Skeletal muscle satellite cell (primary cell): ENCODE results near the gene MDK.
A peak's percentile ranks its signal among the peaks of the same experiment; 100 is the strongest.

ENCODE experiments used
- H3K27me3 ChIP-seq: 2 replicates; pipeline ENCODE4 v1.7.0; 2013; ENCODE audit warnings: low read length; ENCODE audit not compliant: control insufficient read depth, insufficient read depth
- H3K36me3 ChIP-seq: 2 replicates; pipeline ENCODE4 v1.7.0; 2013; ENCODE audit warnings: mild to moderate bottlenecking, control low read depth, low read length; ENCODE audit not compliant: insufficient read depth
- H3K4me1 ChIP-seq: 2 replicates; pipeline ENCODE4 v1.7.0; 2013; ENCODE audit warnings: low read length; ENCODE audit not compliant: control insufficient read depth, insufficient read depth
- H3K4me2 ChIP-seq: 2 replicates; pipeline ENCODE4 v1.7.0; 2013; ENCODE audit warnings: mild to moderate bottlenecking, low read length
- H3K4me3 ChIP-seq: 2 replicates; pipeline ENCODE4 v1.7.0; 2013; ENCODE audit warnings: low read length
- H3K9ac ChIP-seq: 2 replicates; pipeline ENCODE4 v1.7.0; 2013; ENCODE audit warnings: mild to moderate bottlenecking, low read depth, low read length, moderate library complexity
- H3K9me3 ChIP-seq: replicated peaks from 2 replicates; pipeline ENCODE4 v1.7.0; 2013; ENCODE audit warnings: mild to moderate bottlenecking, control low read depth, low read length

The MDK gene

DNA sequence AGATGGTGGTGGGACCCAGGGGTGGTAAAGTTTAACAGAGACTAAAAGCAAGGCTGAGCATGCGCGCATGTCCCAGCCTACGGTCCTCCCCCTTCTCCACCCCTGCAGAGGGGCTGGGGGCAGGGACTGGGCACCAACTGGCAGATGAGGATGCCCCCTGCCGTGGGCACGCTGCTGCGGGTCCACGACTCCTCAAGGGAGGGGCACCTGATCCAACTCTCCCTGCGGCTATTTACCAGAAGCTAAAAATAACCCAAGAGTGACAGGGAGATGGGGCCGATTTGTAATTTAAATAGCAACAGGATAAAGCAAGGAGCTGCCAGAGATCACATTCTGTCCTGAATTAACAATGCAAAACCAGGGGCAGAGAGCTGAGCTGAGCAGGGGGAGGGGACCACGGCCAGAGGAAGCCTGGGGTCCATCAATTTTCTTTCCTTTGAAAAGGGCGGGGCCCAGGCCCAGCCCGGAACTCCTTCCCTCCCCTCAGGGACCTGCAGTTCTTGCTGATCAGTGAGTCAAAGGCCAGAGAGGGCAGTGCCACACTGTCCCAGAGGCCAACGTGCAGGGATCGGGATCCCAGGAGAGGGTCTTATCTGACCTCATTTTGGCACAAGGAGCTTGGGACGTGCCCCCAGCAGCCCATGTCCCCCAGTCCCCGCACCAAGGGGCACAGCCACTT, 42.3 kb upstream of the MDK start:
- no peak overlapping the region for H3K4me3 ChIP-seq

DNA sequence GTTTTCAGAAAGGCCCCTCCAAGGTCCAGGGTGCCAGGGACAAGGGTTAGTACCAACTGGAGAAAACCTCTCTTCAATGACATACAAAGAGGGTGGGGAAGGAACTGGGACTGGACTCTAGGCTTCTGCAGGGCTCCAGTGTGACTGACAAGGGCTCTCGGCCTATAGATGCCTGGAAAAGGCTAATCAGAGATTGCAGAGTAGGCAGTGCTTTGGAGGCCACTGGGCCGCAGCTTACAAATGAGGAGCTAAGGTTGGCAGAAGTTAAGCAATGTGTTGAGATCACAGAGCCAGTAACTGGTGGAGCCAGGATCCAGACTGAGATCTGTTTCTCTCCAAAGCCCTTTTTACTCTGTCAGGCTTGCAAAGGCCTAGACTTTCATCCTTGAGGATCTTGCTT, 41.7 kb upstream of the MDK start:
- peaks cover 6% of the 10 kb centered on the region for H3K4me1 ChIP-seq

More for the DNA sequence above, 42.3 kb upstream of the MDK start:
- Histone ChIP-seq H3K4me1 (peaks cover 6% of the 10 kb centered on the region), H3K27me3 (peaks cover 46% of the 10 kb centered on the region), H3K9me3 (no peaks in the 10 kb centered on the region), H3K4me2 (no peak overlapping the region), H3K36me3 (no peaks in the 10 kb centered on the region), H3K9ac (no peak overlapping the region)

GRCh38 chr11:46341454-46341853, 40.0 kb upstream of the MDK start:
- Histone ChIP-seq H3K4me1 (peaks cover 6% of the 10 kb centered on the region), H3K27me3 (peaks cover 53% of the 10 kb centered on the region), H3K36me3 (no peaks in the 10 kb centered on the region)

More for the DNA sequence above, 41.7 kb upstream of the MDK start:
- Histone ChIP-seq H3K4me3 (no peak overlapping the region), H3K9me3 (no peaks in the 10 kb centered on the region), H3K4me2 (no peak overlapping the region), H3K27me3 (peaks cover 44% of the 10 kb centered on the region), H3K36me3 (no peaks in the 10 kb centered on the region), H3K9ac (no peak overlapping the region)

DNA sequence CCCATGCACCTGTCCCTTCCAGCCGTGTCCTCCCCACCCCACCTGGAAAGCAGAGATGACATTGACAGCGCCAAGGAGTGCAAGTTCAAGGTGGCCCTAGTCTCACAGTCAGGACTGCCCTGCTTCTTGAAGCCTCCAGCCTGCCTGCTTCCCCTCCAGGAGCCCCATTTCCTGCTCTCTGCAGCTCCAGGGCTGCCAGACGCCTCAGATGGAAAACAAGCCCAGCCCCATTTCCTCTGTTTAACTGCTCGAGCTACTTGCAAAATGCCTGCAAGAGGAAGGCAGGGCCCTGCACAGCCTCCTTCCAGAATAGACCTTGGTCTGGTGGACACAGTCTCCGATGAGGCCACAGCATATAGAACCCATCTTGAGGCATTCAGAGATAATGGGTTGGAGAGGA, 39.2 kb upstream of the MDK start:
- Histone ChIP-seq H3K9ac (no peak overlapping the region), H3K4me1 (peaks cover 10% of the 10 kb centered on the region), H3K36me3 (no peaks in the 10 kb centered on the region)

More at GRCh38 chr11:46341454-46341853, 40.0 kb upstream of the MDK start:
- H3K4me3 ChIP-seq, result no peak overlapping the region
- no peak overlapping the region for H3K9ac ChIP-seq
- no peaks in the 10 kb centered on the region for H3K9me3 ChIP-seq
- no peak overlapping the region for H3K4me2 ChIP-seq

DNA sequence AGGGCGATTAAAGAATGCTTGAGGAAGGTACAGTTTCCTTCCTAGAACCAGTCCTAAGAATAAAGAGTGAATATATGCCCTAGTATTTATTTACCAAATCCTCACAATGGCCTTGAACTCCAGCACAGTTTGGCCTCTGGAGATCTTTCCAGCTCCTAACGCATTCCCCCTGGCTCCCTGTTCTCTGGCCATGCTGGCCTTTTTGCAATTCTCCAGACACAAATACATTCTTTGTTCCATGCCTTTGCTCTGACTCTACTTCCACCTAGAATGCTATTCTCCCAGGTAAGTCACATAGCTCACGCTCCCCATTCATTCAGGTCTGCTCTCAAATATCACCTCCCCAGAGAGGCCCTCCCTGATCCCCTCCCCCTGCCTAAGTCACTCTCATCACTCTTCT, 37.9 kb upstream of the MDK start:
- H3K9me3 ChIP-seq, result no peaks in the 10 kb centered on the region
- peaks cover 53% of the 10 kb centered on the region for H3K27me3 ChIP-seq
- H3K36me3 ChIP-seq, result no peaks in the 10 kb centered on the region
- H3K4me2 ChIP-seq, result no peak overlapping the region
- no peak overlapping the region for H3K9ac ChIP-seq
- peaks cover 16% of the 10 kb centered on the region for H3K4me1 ChIP-seq
- no peak overlapping the region for H3K4me3 ChIP-seq

More for the DNA sequence above, 39.2 kb upstream of the MDK start:
- Histone ChIP-seq H3K4me3 (no peak overlapping the region), H3K27me3 (peaks cover 53% of the 10 kb centered on the region), H3K9me3 (no peaks in the 10 kb centered on the region), H3K4me2 (no peak overlapping the region)

DNA sequence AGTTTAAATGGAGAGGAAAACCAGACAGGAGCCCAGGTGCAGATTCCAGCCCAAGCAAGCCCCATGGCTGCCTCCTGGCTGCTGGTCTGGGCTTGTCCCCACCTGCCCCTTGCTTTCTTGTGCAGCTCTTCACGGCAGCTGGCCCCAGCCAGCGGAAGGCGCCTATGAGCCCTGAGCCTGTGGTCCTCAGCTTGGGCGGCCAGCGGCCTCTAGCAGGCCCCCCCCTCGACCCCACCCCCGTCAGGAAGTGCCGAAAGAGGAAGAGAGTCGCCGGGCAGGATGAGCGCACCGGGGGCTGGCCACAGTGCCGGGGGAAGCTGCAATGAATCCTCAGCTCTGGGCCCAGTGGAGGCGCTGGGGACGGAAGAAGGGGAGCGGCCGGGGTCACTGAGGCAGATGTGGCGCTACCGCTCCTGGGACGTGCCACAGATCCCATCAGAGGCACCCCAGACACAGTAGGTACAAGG, 36.3 kb upstream of the MDK start:
- H3K27me3 ChIP-seq, result peaks cover 41% of the 10 kb centered on the region
- H3K4me1 ChIP-seq, result peaks cover 17% of the 10 kb centered on the region
- H3K4me2 ChIP-seq, result no peak overlapping the region
- H3K36me3 ChIP-seq, result no peaks in the 10 kb centered on the region
- H3K9me3 ChIP-seq, result no peaks in the 10 kb centered on the region
- H3K4me3 ChIP-seq, result no peak overlapping the region
- no peak overlapping the region for H3K9ac ChIP-seq

- H3K9ac ChIP-seq, result no peak overlapping the region
- H3K4me2 ChIP-seq, result no peak overlapping the region
- H3K4me3 ChIP-seq, result no peak overlapping the region
- peaks cover 17% of the 10 kb centered on the region for H3K4me1 ChIP-seq
- no peaks in the 10 kb centered on the region for H3K9me3 ChIP-seq
- no peaks in the 10 kb centered on the region for H3K36me3 ChIP-seq
- peaks cover 34% of the 10 kb centered on the region for H3K27me3 ChIP-seq
Measured at GRCh38 chr11:46345881-46346484, 35.5 kb upstream of the MDK start.

- peak within 1 kb of the TSS; percentile 93 for H3K4me3 ChIP-seq
- peaks cover 23% of the 10 kb centered on the region for H3K4me1 ChIP-seq
- H3K27me3 ChIP-seq, result peaks cover 23% of the 10 kb centered on the region
- H3K4me2 ChIP-seq, result peak within 1 kb of the TSS; percentile 100
- H3K9me3 ChIP-seq, result no peaks in the 10 kb centered on the region
- no peaks in the 10 kb centered on the region for H3K36me3 ChIP-seq
- peak within 1 kb of the TSS; percentile 89 for H3K9ac ChIP-seq
Measured at GRCh38 chr11:46346886-46347636, 34.4 kb upstream of the MDK start, which contains the start of gene DGKZ. TSS of gene DGKZ (plus strand) at chr11:46347463. CDS start at chr11:46347660, 197 bp downstream.

GRCh38 chr11:46347637-46348311, 33.7 kb upstream of the MDK start:
- H3K4me3 ChIP-seq, result peak overlapping the region; percentile 93
- H3K4me1 ChIP-seq, result peaks cover 28% of the 10 kb centered on the region
- H3K9ac ChIP-seq, result peak overlapping the region; percentile 89
- H3K9me3 ChIP-seq, result no peaks in the 10 kb centered on the region
- peak overlapping the region; percentile 100 for H3K4me2 ChIP-seq
- peaks cover 21% of the 10 kb centered on the region for H3K27me3 ChIP-seq
- H3K36me3 ChIP-seq, result no peaks in the 10 kb centered on the region

GRCh38 chr11:46348566-46349401, 32.7 kb upstream of the MDK start:
- Histone ChIP-seq H3K9ac (peak overlapping the region; percentile 89), H3K27me3 (peaks cover 12% of the 10 kb centered on the region), H3K4me1 (peaks cover 34% of the 10 kb centered on the region)

More at GRCh38 chr11:46348566-46349401, 32.7 kb upstream of the MDK start:
- Histone ChIP-seq H3K36me3 (no peaks in the 10 kb centered on the region), H3K4me2 (peak overlapping the region; percentile 100), H3K4me3 (peak overlapping the region; percentile 93), H3K9me3 (no peaks in the 10 kb centered on the region)
